MG63 (cell line): ENCODE measurements around the gene WIF1. TPM values are rescaled to one million over a fixed set of nuclear protein-coding genes. Genes with fewer than 3 reads are reported as not detected.

Experiments
- DNase-seq: peaks from one replicate; pipeline ENCODE4 v3.0.0-alpha.2; 2020
- H3K27me3 ChIP-seq: fragments of 250-450 bp; sonication (Bioruptor Pico); 2 replicates; pipeline ENCODE4 v1.5.1; 2020; ENCODE audit warnings: mild to moderate bottlenecking, moderate library complexity
- H3K36me3 ChIP-seq: fragments of 250-450 bp; sonication (Bioruptor Pico); 2 replicates; pipeline ENCODE4 v1.5.1; 2020; ENCODE audit warnings: mild to moderate bottlenecking, moderate library complexity
- H3K4me3 ChIP-seq: fragments of 250-450 bp; sonication (Bioruptor Pico); 2 replicates; pipeline ENCODE4 v1.5.1; 2020; ENCODE audit warnings: mild to moderate bottlenecking, moderate library complexity
- H3K9me3 ChIP-seq: fragments of 250-450 bp; sonication (Bioruptor Pico); 2 replicates; pipeline ENCODE4 v1.5.1; 2020; ENCODE audit warnings: mild to moderate bottlenecking, moderate library complexity
- total RNA-seq: library from RNA; depleted of rRNA; stranded (reverse); fragments of >200 nt; shearing (Covaris generic); gene quantifications from 2 replicates; pipeline ENCODE4 v1.2.3, GENCODE V29; 2014; ENCODE audit warnings: low replicate concordance; rRNA removed

Gene WIF1
- total RNA-seq, 1 experiment from 2014 or later = 0.23 TPM

DNA sequence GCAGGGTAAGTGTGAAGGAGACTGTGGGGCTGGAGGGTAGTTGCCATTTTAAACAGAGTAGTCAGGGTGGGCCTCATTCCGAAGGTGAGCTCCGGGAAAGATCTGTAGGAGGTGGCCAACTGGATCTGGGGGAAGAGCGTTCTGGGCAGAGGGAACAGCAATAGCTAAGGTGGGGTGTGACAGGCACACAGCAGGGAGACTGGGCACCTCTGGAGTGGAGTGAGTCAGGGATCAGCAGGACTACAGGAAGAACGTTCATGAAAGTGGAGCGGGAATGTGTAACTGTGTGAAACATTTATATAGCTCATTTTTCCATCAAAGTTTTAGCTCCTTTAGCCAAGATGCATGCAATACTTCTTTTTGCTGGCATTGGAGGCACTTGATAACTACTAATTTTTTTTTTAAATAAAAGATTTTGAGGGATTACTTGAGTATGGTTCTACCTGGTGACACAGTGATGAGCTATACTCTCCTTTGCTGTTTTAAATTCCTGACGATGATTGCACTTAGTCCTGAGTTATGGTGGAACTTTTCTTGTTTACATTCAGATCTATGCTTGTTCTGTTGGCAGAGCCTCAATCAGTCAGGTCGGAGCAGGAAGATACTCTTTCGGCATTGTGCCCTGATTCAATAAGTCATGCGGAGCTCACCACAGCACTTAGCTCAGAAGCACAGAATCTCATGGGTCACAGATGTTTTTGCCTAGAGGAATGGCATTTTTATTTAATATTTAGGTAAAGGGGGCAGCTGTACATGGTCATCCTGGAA, 106.4 kb downstream of the WIF1 start:
- Histone ChIP-seq H3K27me3 (no peaks in the 10 kb centered on the region), H3K4me3 (no peak overlapping the region), H3K9me3 (no peaks in the 10 kb centered on the region), H3K36me3 (no peaks in the 10 kb centered on the region)
- DNase-seq = peak; percentile 5

DNA sequence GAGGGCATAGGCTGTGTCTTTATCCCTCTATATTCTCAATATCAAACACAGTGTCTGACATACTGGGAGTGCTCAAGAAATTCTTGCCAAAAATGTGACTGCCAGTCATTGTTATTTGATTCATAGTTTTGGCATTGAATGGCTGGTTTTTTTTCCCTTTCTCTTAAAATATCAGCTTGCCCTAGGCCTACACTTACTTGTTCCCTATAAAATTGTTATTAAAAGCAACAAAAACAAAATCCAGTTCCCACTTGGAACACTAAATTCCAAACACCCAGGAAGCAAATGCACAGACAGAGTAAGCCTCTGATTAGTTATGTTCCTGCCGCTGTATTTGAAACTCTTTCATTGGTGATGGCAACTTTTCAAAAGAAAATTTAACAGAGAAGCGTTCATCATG, 110.7 kb downstream of the WIF1 start:
- Histone ChIP-seq H3K27me3 (no peaks in the 10 kb centered on the region), H3K36me3 (no peaks in the 10 kb centered on the region), H3K9me3 (no peaks in the 10 kb centered on the region), H3K4me3 (no peak overlapping the region)
- no peak for DNase-seq

DNA sequence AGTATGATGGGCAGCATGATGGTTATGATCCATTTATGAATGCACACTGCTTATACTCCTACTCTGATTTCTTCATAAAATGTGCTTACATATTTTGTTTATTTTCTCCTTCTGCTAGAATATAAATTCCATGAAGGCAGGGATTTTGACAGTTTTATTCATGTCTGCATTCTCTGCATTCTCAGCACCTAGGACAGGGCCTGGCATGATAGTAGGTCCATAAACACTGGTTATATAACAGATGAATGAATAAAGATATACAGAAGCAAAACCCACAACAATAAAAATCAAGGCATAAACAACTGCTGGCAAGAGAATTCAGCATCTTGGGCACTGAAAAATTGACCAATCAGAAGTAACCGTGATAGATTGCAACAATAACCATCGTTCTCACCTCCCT, 115.4 kb downstream of the WIF1 start:
- H3K9me3 ChIP-seq = 0 out of 2 replicates have a peak, but pooled peaks cover 3% of the 10 kb centered on the region
- H3K4me3 ChIP-seq = no peak overlapping the region
- no peaks in the 10 kb centered on the region for H3K36me3 ChIP-seq
- DNase-seq = no peak
- H3K27me3 ChIP-seq = no peaks in the 10 kb centered on the region

DNA sequence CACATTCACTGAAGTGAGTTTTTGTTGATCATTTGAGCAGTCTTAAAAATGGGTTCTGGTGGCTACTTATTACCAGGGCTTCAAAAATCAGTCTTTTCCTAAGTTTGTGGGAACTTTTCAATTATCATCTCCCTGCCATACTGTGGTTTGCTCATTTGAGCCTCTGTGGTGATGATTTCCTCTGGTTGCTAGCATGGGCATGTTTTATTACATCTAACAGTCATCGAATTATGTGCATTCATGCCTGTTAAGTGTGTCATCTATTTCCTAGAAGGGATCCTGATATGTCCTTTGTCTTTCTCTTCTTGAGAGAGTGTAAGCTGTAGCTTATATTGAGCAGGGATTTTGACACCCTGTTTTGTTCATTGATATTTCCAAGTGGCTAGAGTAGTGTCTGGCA, 116.8 kb downstream of the WIF1 start:
- Histone ChIP-seq H3K4me3 (no peak overlapping the region), H3K27me3 (no peaks in the 10 kb centered on the region), H3K9me3 (0 out of 2 replicates have a peak, but pooled peaks cover 3% of the 10 kb centered on the region), H3K36me3 (no peaks in the 10 kb centered on the region)
- DNase-seq = no peak

Other genes with a start within 250 kb of the WIF1 start
- gene LEMD3, start 48.3 kb upstream of the WIF1 start, total RNA-seq = 14.6 and 25.1 TPM in 2 replicates
- 40.6 and 43.5 TPM in 2 replicates for gene MSRB3, start 157.4 kb upstream of the WIF1 start, total RNA-seq